H9 (cell line): Measurements from ENCODE around the gene NINL. TPM values are rescaled to one million over a fixed set of nuclear protein-coding genes. Genes with fewer than 3 reads are reported as not detected.

Experiments
- DNase-seq: peaks from one replicate; pipeline ENCODE4 v3.0.0-alpha.2; 2017
- H2AFZ ChIP-seq: one replicate; pipeline ENCODE4 v1.6.1; 2013; ENCODE audit warnings: mild to moderate bottlenecking, low read length, control low read depth, moderate library complexity
- H2AK5ac ChIP-seq: 2 replicates; pipeline ENCODE4 v1.6.1; 2013; ENCODE audit warnings: low read length, control low read depth, mixed read lengths; ENCODE audit not compliant: insufficient read length
- H2BK120ac ChIP-seq: one replicate; pipeline ENCODE4 v1.6.1; 2013; ENCODE audit warnings: low read depth, mild to moderate bottlenecking, low read length, control low read depth, inconsistent platforms; ENCODE audit not compliant: poor library complexity, severe bottlenecking
- H2BK12ac ChIP-seq: 2 replicates; pipeline ENCODE4 v1.6.1; 2013; ENCODE audit warnings: low read length, control low read depth, mixed read lengths, low read depth; ENCODE audit not compliant: insufficient read length
- H2BK15ac ChIP-seq: 2 replicates; pipeline ENCODE4 v1.6.1; 2013; ENCODE audit warnings: low read depth, low read length, control low read depth
- H2BK20ac ChIP-seq: one replicate; pipeline ENCODE4 v1.6.1; 2013; ENCODE audit warnings: low read depth, mild to moderate bottlenecking, low read length, control low read depth, inconsistent platforms; ENCODE audit not compliant: poor library complexity, severe bottlenecking
- H2BK5ac ChIP-seq: 2 replicates; pipeline ENCODE4 v1.6.1; 2013; ENCODE audit warnings: low read length, control low read depth, mixed read lengths; ENCODE audit not compliant: insufficient read length
- H3K14ac ChIP-seq: 2 replicates; pipeline ENCODE4 v1.6.1; 2013; ENCODE audit warnings: low read length, control low read depth; ENCODE audit not compliant: insufficient read depth
- H3K18ac ChIP-seq: 2 replicates; pipeline ENCODE4 v1.6.1; 2013; ENCODE audit warnings: low read depth, mild to moderate bottlenecking, mixed read lengths, low read length, control low read depth; ENCODE audit not compliant: insufficient read length
- H3K23ac ChIP-seq: 2 replicates; pipeline ENCODE4 v1.6.1; 2013; ENCODE audit warnings: low read length, control low read depth, mixed read lengths, low read depth; ENCODE audit not compliant: insufficient read length
- H3K23me2 ChIP-seq: 2 replicates; pipeline ENCODE4 v1.6.1; 2013; ENCODE audit warnings: low read depth, mild to moderate bottlenecking, mixed read lengths, low read length, control low read depth; ENCODE audit not compliant: insufficient read length, poor library complexity, severe bottlenecking
- H3K27ac ChIP-seq: 2 replicates; pipeline ENCODE4 v1.5.1; 2013; ENCODE audit warnings: low read length, control low read depth, mixed read lengths, low read depth; ENCODE audit not compliant: insufficient read length
- H3K27me3 ChIP-seq: 2 replicates; pipeline ENCODE4 v1.6.1; 2013; ENCODE audit warnings: low read length, control low read depth, inconsistent platforms; ENCODE audit not compliant: insufficient read depth
- H3K4ac ChIP-seq: 2 replicates; pipeline ENCODE4 v1.6.1; 2013; ENCODE audit warnings: low read depth, mild to moderate bottlenecking, control low read depth, inconsistent platforms, low read length, moderate library complexity
- H3K4me1 ChIP-seq: 2 replicates; pipeline ENCODE4 v1.6.1; 2013; ENCODE audit warnings: low read length, control low read depth, inconsistent platforms; ENCODE audit not compliant: insufficient read depth
- H3K4me2 ChIP-seq: 2 replicates; pipeline ENCODE4 v1.6.1; 2013; ENCODE audit warnings: low read length, control low read depth, mixed read lengths; ENCODE audit not compliant: insufficient read length, insufficient read depth
- H3K56ac ChIP-seq: 2 replicates; pipeline ENCODE4 v1.6.1; 2013; ENCODE audit warnings: low read depth, mild to moderate bottlenecking, mixed read lengths, low read length, control low read depth; ENCODE audit not compliant: insufficient read length
- H3K79me1 ChIP-seq: 2 replicates; pipeline ENCODE4 v1.6.1; 2013; ENCODE audit warnings: low read depth, mild to moderate bottlenecking, moderate library complexity, low read length, control low read depth, inconsistent platforms; ENCODE audit not compliant: insufficient read depth, poor library complexity, severe bottlenecking
- H3K79me2 ChIP-seq: 2 replicates; pipeline ENCODE4 v1.6.1; 2013; ENCODE audit warnings: low read length, control low read depth, inconsistent platforms; ENCODE audit not compliant: insufficient read depth
- H3K9ac ChIP-seq: 2 replicates; pipeline ENCODE4 v1.6.1; 2013; ENCODE audit warnings: low read length, control low read depth, mixed read lengths; ENCODE audit not compliant: insufficient read length; ENCODE audit errors: extremely low read depth
- H3K9me3 ChIP-seq: one replicate; pipeline ENCODE4 v1.6.1; 2013; ENCODE audit warnings: low read depth, low read length, inconsistent platforms; ENCODE audit not compliant: control insufficient read depth
- H3T11ph ChIP-seq: one replicate; pipeline ENCODE4 v1.6.1; 2013; ENCODE audit warnings: mild to moderate bottlenecking, low read length, control low read depth, inconsistent platforms
- H4K20me1 ChIP-seq: one replicate; pipeline ENCODE4 v1.6.1; 2013; ENCODE audit not compliant: control insufficient read depth, insufficient read length, insufficient read depth
- H4K5ac ChIP-seq: 2 replicates; pipeline ENCODE4 v1.6.1; 2013; ENCODE audit warnings: low read depth, mild to moderate bottlenecking, mixed read lengths, low read length, control low read depth; ENCODE audit not compliant: insufficient read length
- H4K8ac ChIP-seq: replicated peaks from 2 replicates; pipeline ENCODE4 v1.6.1; 2013; ENCODE audit warnings: low read length, control low read depth, mixed read lengths, low read depth; ENCODE audit not compliant: insufficient read length
- H4K91ac ChIP-seq: 2 replicates; pipeline ENCODE4 v1.6.1; 2013; ENCODE audit warnings: low read depth, mild to moderate bottlenecking, moderate library complexity, mixed read lengths, low read length, control low read depth; ENCODE audit not compliant: insufficient read length
- H3K27ac Mint-ChIP-seq, 3 experiments: 2 replicates in 2 of 3; 3 replicates in 1 of 3; pipeline ENCODE4 v1.8.0; 2020 to 2021; ENCODE audit warnings: mixed read lengths in 3 of 3, mild to moderate bottlenecking in 1 of 3, moderate library complexity in 1 of 3
- H3K27me3 Mint-ChIP-seq: 2 replicates; pipeline ENCODE4 v1.8.0; 2021; ENCODE audit warnings: low read depth, mild to moderate bottlenecking, moderate library complexity, mixed read lengths
- H3K36me3 Mint-ChIP-seq, 3 experiments: 2 replicates in 2 of 3; 3 replicates in 1 of 3; pipeline ENCODE4 v1.8.0; 2020 to 2021; ENCODE audit warnings: low read depth in 3 of 3, mixed read lengths in 3 of 3; ENCODE audit not compliant: insufficient read depth in 1 of 3
- H3K4me1 Mint-ChIP-seq, 2 experiments: 2 replicates each; pipeline ENCODE4 v1.8.0; 2020; ENCODE audit warnings: mixed read lengths in 2 of 2
- H3K4me3 Mint-ChIP-seq, 2 experiments: 2 replicates in 1 of 2; 3 replicates in 1 of 2; pipeline ENCODE4 v1.8.0; 2020 to 2021; ENCODE audit warnings: mild to moderate bottlenecking in 2 of 2, mixed read lengths in 2 of 2, moderate library complexity in 1 of 2
- H3K9me3 Mint-ChIP-seq, 2 experiments: 2 replicates in 1 of 2; 3 replicates in 1 of 2; pipeline ENCODE4 v1.8.0; 2020; ENCODE audit warnings: mild to moderate bottlenecking in 2 of 2, mixed read lengths in 2 of 2, moderate library complexity in 1 of 2
- WGBS: extraction: QIAGEN DNeasy Blood & Tissue Kit; methylation state at CpG from one replicate; pipeline ENCODE4 v1.1.7; 2013; ENCODE audit warnings: missing lambda C conversion rate, low lambda C conversion rate, mixed read lengths; ENCODE audit not compliant: insufficient read length; ENCODE audit errors: extremely low coverage; 5-methylcytosine and 5-hydroxymethylcytosine counted together
- total RNA-seq: library from RNA; stranded (reverse); gene quantifications from 2 replicates; pipeline ENCODE4 v1.2.1, GENCODE V29; 2021
- TF ChIP-seq, protein P1 (sequence below): fragments of 200-600 bp; sonication (generic); conservative IDR thresholded peaks from 3 replicates; pipeline ENCODE4 v1.8.0; 2021; ENCODE audit warnings: antibody characterized with exemption, mild to moderate bottlenecking

Gene NINL
- total RNA-seq, 1 experiment from 2014 or later, result 34.3 TPM

DNA sequence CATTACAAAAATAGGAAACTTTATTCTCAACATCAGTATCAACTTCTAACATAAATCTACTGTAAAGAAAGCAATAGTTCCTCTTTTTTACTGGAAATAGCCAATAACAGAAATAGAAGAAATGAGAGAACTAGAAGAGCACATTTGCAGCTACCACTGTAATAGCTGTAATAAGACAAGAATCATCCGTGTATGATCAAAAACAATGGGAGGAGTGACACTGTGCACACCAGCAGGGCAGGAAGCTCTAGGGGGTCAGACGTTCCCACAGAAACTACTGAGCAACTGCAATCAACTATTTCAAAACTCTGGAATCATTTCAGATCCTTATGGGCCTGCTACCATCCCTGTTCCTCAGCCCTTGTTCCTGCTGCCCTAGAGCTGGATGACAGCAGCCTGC, 43.7 kb downstream of the NINL start:
- H3K27me3 ChIP-seq, result no peaks in the 10 kb centered on the region
- no peak overlapping the region for H3K4me2 ChIP-seq
- H3K27me3 Mint-ChIP-seq, result no peaks in the 10 kb centered on the region
- H2BK15ac ChIP-seq, result no peak overlapping the region
- peaks cover 15 to 19% (median 18%) of the 10 kb centered on the region in 3 experiments for H3K36me3 Mint-ChIP-seq
- no peak overlapping the region for H2BK20ac ChIP-seq
- H2BK12ac ChIP-seq, result no peak overlapping the region
- no peaks in the 10 kb centered on the region for H3K23me2 ChIP-seq
- no peak overlapping the region for H2AK5ac ChIP-seq
- H2BK5ac ChIP-seq, result no peak overlapping the region
- no peak overlapping the region for H4K8ac ChIP-seq
- no peak overlapping the region for H3K4ac ChIP-seq
- no peak overlapping the region for H2AFZ ChIP-seq
- H4K91ac ChIP-seq, result no peak overlapping the region
- H3T11ph ChIP-seq, result no peak overlapping the region
- H3K56ac ChIP-seq, result no peak overlapping the region
- peaks cover 2% of the 10 kb centered on the region; the same call in 1 of the 2 replicates for H3K79me2 ChIP-seq
- TF ChIP-seq, protein P1, sequence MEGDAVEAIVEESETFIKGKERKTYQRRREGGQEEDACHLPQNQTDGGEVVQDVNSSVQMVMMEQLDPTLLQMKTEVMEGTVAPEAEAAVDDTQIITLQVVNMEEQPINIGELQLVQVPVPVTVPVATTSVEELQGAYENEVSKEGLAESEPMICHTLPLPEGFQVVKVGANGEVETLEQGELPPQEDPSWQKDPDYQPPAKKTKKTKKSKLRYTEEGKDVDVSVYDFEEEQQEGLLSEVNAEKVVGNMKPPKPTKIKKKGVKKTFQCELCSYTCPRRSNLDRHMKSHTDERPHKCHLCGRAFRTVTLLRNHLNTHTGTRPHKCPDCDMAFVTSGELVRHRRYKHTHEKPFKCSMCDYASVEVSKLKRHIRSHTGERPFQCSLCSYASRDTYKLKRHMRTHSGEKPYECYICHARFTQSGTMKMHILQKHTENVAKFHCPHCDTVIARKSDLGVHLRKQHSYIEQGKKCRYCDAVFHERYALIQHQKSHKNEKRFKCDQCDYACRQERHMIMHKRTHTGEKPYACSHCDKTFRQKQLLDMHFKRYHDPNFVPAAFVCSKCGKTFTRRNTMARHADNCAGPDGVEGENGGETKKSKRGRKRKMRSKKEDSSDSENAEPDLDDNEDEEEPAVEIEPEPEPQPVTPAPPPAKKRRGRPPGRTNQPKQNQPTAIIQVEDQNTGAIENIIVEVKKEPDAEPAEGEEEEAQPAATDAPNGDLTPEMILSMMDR, result no peak
- WGBS, result no CpG with 5 or more reads among the region's 2 CpGs
- H3K27ac Mint-ChIP-seq, result no peak overlapping the region
- H3K9me3 Mint-ChIP-seq, result no peaks in the 10 kb centered on the region
- no peak overlapping the region for H2BK120ac ChIP-seq
- H3K14ac ChIP-seq, result no peak overlapping the region
- H3K79me1 ChIP-seq, result peaks cover 3% of the 10 kb centered on the region
- H3K9ac ChIP-seq, result no peak overlapping the region
- H3K18ac ChIP-seq, result no peak overlapping the region
- no peak for DNase-seq
- H4K20me1 ChIP-seq, result peaks cover 4% of the 10 kb centered on the region
- no peaks in the 10 kb centered on the region for H3K9me3 ChIP-seq
- H3K4me1 ChIP-seq, result peaks cover 14% of the 10 kb centered on the region
- H3K4me1 Mint-ChIP-seq, result peaks cover 54 to 69% of the 10 kb centered on the region in 2 experiments
- H3K27ac ChIP-seq, result no peak overlapping the region
- H4K5ac ChIP-seq, result no peak overlapping the region
- H3K23ac ChIP-seq, result no peak overlapping the region
- H3K4me3 Mint-ChIP-seq, result no peak overlapping the region
